GM03348 (cell line): Measurements from ENCODE around the gene CACNA1S.

Experiments
- DNase-seq: peaks from one replicate; pipeline ENCODE4 v3.0.0; 2012; ENCODE audit warnings: low spot score

CACNA1S gene

GRCh38 chr1:201011616-201012015, 100.6 kb downstream of the CACNA1S start:
- DNase-seq: no peak

- DNase-seq: no peak
Measured at GRCh38 chr1:201009962-201010645, 102.1 kb downstream of the CACNA1S start.

DNA sequence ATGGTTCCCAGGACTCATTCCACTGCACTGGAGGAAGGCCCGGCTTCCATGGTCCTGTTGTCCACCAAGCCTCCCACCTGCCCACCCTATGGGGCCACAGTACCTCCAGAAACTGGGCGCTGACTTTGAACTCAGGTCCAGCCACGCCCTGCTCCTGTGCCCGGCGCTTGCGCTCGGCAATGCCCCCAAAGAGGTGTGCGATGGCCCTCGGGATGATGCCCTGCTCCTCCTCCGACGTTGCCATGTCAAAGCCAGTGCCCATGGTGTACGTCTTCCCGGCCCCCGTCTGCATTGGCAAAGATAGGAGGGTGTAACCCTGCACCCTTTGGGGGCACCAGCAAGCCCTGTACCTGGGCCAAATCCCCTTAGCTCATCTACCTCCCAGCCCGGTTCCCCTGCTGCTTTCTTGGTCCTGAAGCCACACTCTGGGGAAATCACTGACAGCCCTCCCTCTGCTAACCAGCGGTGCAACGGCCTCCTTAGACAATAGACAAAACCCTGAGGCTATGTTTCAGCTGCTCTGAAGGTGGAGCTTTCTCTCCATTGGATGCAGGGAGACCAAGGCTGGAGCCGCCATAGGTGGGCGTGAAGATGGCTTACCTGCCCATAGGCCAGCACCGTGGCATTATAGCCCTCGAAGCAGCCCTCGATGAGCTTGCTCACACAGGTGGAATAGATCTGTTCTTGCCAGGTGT, 103.4 kb downstream of the CACNA1S start:
- DNase-seq: no peak

DNA sequence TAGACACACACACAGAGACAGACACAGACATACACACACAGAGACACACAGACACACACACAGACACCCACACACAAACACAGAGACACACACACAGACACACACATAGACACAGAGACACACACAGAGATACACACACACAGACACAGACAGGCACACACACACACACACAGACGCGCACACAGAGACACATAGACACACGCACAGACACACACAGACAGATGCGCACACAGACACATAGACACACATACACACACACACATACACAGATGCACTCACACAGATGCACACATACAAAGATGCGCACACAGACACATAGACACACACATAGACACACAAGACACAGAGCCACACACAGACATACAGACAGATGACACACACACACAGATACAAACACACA, 104.7 kb downstream of the CACNA1S start:
- DNase-seq: no peak

GRCh38 chr1:201006450-201006849, 105.8 kb downstream of the CACNA1S start:
- DNase-seq: no peak

DNA sequence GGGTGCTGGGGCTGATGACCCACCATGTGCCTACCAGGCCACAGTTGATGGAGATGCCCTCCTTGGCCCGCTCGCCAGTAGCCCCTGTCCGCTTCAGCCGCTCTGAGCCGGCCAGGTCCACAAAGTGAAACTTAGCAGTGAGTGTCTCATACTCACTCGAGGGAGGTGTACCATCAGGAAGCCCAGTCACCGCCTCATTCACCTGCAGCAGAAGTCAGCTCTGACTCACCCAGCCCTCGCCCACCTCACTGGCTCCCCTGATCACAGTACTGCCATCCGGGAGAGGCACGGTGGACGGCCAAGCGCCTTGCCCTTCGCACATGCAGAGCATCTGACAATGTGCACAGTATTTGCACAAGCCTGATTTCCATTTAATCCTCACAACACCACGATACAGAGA, 107.5 kb downstream of the CACNA1S start:
- DNase-seq: no peak

GRCh38 chr1:201004154-201004553, 108.1 kb downstream of the CACNA1S start:
- no peak for DNase-seq

DNA sequence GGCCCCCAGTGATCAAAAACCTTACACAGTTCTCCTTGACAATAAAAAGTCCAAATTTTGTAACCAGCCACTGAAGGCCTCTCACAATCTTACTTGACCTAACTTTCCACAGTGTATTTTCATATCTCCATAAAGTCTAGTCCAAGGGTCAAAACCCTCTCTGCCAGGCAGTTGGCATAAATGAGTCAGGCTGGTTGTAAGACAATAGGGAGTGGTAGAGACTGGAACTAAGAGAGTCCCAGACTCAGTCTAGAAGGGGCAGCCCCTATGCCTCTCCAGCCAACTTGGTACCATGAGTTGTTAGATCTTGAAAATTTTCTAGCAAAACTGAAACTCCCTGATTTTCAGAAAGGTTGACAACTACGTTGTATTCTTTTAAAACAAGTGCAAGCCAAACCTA, 109.7 kb downstream of the CACNA1S start:
- DNase-seq: no peak

GRCh38 chr1:201001962-201002361, 110.3 kb downstream of the CACNA1S start:
- no peak for DNase-seq

GRCh38 chr1:201000391-201000790, 111.8 kb downstream of the CACNA1S start:
- no peak for DNase-seq

- no peak for DNase-seq
Measured at GRCh38 chr1:200999667-201000066, 112.6 kb downstream of the CACNA1S start.

DNA sequence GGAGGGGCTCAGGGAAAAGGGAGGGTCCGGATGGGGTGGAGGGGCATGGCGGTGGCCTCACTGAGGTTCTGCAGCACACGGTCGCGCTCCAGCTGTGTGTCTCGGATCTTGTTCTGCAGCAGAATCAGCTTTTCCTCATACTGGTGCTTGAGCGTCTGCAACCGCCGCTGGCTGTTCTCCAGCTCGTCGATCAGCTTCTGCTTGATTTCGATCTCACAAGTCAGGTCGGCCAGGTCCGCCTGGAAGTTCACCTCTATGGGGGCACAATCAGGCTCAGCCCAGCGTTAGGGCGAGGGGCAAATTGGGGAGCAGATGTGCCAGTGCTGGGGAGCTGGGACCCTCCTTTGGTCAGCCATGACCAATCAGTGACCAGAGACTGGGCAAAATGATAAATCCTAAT, 113.9 kb downstream of the CACNA1S start:
- no peak for DNase-seq

- no peak for DNase-seq
Measured at GRCh38 chr1:200992382-200993048, 119.7 kb downstream of the CACNA1S start.

DNA sequence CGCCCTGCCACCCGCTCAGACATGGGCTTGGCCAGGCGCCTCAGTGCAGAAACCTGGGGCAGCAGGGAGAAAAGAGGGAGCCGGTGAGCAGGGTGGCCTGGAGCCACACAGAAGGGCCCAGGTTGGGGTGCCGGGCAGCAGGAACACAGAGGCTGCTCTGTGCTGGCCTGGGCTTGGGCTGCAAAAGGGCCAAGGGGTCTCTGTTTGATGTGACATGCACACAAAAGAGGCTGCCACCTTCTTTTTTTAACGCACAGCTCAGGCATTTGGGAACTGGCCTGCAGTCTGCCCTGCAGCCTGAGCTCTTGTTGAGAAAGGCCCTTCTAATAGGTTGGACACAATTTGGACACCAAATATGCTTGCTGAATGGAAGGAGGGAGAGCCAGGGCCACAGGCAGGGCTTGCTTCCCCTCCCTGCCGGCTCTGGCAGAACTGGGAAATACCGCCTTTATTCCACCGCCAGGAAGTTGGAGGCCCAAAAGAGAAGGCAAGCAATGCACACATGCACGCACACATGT, 121.1 kb downstream of the CACNA1S start:
- no peak for DNase-seq

DNA sequence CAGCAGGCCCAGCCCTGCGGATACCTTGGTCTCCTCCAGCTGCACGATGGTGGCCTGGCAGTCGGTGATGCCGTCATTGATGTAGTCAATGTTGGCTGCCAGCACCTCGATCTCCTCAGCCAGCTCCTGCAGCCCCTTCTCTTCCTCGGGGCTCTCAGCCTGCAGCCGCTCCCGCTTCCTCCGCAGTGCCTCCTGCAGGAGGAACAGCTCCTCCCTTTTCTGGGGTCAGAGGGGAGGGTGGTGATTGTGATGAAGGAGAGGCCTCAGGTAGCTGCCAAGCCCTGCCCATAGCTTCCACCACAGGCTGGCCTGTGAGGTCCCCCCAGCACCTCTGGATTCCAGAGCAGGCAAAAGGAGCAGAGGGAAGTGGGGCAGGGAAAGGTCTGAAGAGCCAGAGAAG, 122.1 kb downstream of the CACNA1S start:
- no peak for DNase-seq
